Endodermal cell (in vitro differentiated cells): Measurements from ENCODE around the gene ASPSCR1. TPM values are rescaled to one million over a fixed set of nuclear protein-coding genes. Genes with fewer than 3 reads are reported as not detected.

Source experiments
- DNase-seq: peaks from one replicate; pipeline ENCODE4 v3.0.0-alpha.2; 2017
- H3K27ac ChIP-seq: 2 replicates; pipeline ENCODE4 v1.5.1; 2013; ENCODE audit warnings: mild to moderate bottlenecking, low read depth, low read length, moderate library complexity
- H3K27me3 ChIP-seq: 2 replicates; pipeline ENCODE4 v1.6.1; 2013; ENCODE audit warnings: mild to moderate bottlenecking, low read length, moderate library complexity; ENCODE audit not compliant: insufficient read depth, control insufficient read depth, poor library complexity, severe bottlenecking
- H3K36me3 ChIP-seq: 2 replicates; pipeline ENCODE4 v1.7.0; 2013; ENCODE audit warnings: mild to moderate bottlenecking, low read length, moderate library complexity; ENCODE audit not compliant: control insufficient read depth, insufficient read depth
- H3K4me1 ChIP-seq: one replicate; pipeline ENCODE4 v1.7.0; 2013; ENCODE audit warnings: low read length; ENCODE audit not compliant: control insufficient read depth, insufficient read depth
- H3K4me3 ChIP-seq: 2 replicates; pipeline ENCODE4 v1.5.1; 2013; ENCODE audit warnings: mild to moderate bottlenecking, low read length, moderate library complexity
- H3K9ac ChIP-seq: 2 replicates; pipeline ENCODE4 v1.6.1; 2013; ENCODE audit warnings: mild to moderate bottlenecking, low read length, moderate library complexity; ENCODE audit not compliant: poor library complexity, severe bottlenecking; ENCODE audit errors: extremely low read depth
- H3K9me3 ChIP-seq: 2 replicates; pipeline ENCODE4 v1.6.1; 2013; ENCODE audit warnings: mild to moderate bottlenecking, low read length, moderate library complexity; ENCODE audit not compliant: control insufficient read depth
- H3K27ac Mint-ChIP-seq: 2 replicates; pipeline ENCODE4 v1.8.0; 2020; ENCODE audit warnings: mixed read lengths
- H3K27me3 Mint-ChIP-seq: 2 replicates; pipeline ENCODE4 v1.8.0; 2021; ENCODE audit warnings: mild to moderate bottlenecking, mixed read lengths; ENCODE audit not compliant: insufficient read depth
- H3K36me3 Mint-ChIP-seq: 2 replicates; pipeline ENCODE4 v1.8.0; 2020; ENCODE audit warnings: low read depth, mixed read lengths
- H3K4me1 Mint-ChIP-seq: 2 replicates; pipeline ENCODE4 v1.8.0; 2020; ENCODE audit warnings: mixed read lengths
- H3K4me3 Mint-ChIP-seq: 2 replicates; pipeline ENCODE4 v1.8.0; 2020; ENCODE audit warnings: mild to moderate bottlenecking, moderate library complexity, mixed read lengths
- H3K9me3 Mint-ChIP-seq: 2 replicates; pipeline ENCODE4 v1.8.0; 2020; ENCODE audit warnings: mild to moderate bottlenecking, mixed read lengths
- whole genome bisulfite sequencing, 2 experiments: methylation state at CpG; one replicate each; pipeline versions ENCODE4 v1.1.5 to v1.1.7; 2013; ENCODE audit warnings: missing lambda C conversion rate in 2 of 2, mixed read lengths in 1 of 2; ENCODE audit not compliant: insufficient coverage in 1 of 2, insufficient read length in 1 of 2; 5-methylcytosine and 5-hydroxymethylcytosine counted together
- total RNA-seq, 2 donors: library from RNA; stranded (reverse); fragmentation: NEBNext Ultra II Directional in 1 of 2; extraction: Animal tissue kit (Norgen Biotek cat#: 25700) in 1 of 2; gene quantifications; 2 replicates in 1 of 2; 3 replicates in 1 of 2; pipeline ENCODE4 v1.2.1, GENCODE V29; 2021
- TF ChIP-seq, protein P1 (sequence below): fragments of 200-600 bp; sonication (generic); conservative IDR thresholded peaks from 2 replicates; pipeline ENCODE4 v1.5.0; 2021; ENCODE audit warnings: antibody characterized with exemption, mild to moderate bottlenecking

Gene ASPSCR1
- total RNA-seq, 2 donors from 2014 or later: 50.8 to 65.4 TPM

DNA sequence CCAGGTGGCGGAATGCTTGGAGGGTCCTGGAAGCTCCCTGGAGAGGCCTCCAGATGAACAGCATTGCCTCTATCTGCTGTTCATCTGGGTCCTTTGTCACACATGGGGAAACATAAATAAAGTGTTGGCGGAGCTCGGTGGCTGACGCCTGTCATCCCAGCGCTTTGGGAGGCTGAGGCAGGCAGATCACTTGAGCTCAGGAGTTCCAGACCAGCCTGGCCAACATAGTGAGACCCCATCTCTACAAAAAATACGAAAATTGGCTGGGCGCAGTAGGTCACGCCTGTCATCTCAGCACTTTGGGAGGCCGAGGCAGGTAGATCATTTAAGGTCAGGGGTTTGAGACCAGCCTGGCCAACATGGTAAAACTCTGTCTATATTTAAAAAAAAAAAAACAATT, 32.6 kb upstream of the ASPSCR1 start:
- Mint-ChIP-seq H3K27ac (no peak overlapping the region), H3K4me1 (no peaks in the 10 kb centered on the region), H3K36me3 (no peaks in the 10 kb centered on the region), H3K4me3 (no peak overlapping the region), H3K27me3 (peaks cover 22% of the 10 kb centered on the region), H3K9me3 (no peaks in the 10 kb centered on the region)
- WGBS, 2 experiments: 85 to 94% methylated on average over 8 to 9 of the region's 9 CpGs
- no peaks in the 10 kb centered on the region for H3K9me3 ChIP-seq
- no peak for DNase-seq
- TF ChIP-seq, protein P1, sequence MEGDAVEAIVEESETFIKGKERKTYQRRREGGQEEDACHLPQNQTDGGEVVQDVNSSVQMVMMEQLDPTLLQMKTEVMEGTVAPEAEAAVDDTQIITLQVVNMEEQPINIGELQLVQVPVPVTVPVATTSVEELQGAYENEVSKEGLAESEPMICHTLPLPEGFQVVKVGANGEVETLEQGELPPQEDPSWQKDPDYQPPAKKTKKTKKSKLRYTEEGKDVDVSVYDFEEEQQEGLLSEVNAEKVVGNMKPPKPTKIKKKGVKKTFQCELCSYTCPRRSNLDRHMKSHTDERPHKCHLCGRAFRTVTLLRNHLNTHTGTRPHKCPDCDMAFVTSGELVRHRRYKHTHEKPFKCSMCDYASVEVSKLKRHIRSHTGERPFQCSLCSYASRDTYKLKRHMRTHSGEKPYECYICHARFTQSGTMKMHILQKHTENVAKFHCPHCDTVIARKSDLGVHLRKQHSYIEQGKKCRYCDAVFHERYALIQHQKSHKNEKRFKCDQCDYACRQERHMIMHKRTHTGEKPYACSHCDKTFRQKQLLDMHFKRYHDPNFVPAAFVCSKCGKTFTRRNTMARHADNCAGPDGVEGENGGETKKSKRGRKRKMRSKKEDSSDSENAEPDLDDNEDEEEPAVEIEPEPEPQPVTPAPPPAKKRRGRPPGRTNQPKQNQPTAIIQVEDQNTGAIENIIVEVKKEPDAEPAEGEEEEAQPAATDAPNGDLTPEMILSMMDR: no peak
- no peaks in the 10 kb centered on the region for H3K36me3 ChIP-seq
- H3K4me3 ChIP-seq: no peak overlapping the region
- H3K4me1 ChIP-seq: no peaks in the 10 kb centered on the region
- H3K27ac ChIP-seq: no peak overlapping the region
- no peak overlapping the region for H3K9ac ChIP-seq
- no peaks in the 10 kb centered on the region for H3K27me3 ChIP-seq

- H3K27ac ChIP-seq: no peak within 1 kb of the TSS
- no peak for DNase-seq
- Mint-ChIP-seq H3K4me3 (no peak within 1 kb of the TSS), H3K36me3 (no peaks in the 10 kb centered on the region), H3K27me3 (peaks cover 21% of the 10 kb centered on the region), H3K9me3 (no peaks in the 10 kb centered on the region), H3K4me1 (no peaks in the 10 kb centered on the region), H3K27ac (no peak within 1 kb of the TSS)
- no peaks in the 10 kb centered on the region for H3K27me3 ChIP-seq
- WGBS, 2 experiments: 90 to 95% methylated on average over 8 to 13 of the region's 13 CpGs
- H3K9me3 ChIP-seq: no peaks in the 10 kb centered on the region
- H3K4me3 ChIP-seq: no peak within 1 kb of the TSS
- no peaks in the 10 kb centered on the region for H3K36me3 ChIP-seq
- TF ChIP-seq, protein P1: no peak
- no peaks in the 10 kb centered on the region for H3K4me1 ChIP-seq
- H3K9ac ChIP-seq: no peak within 1 kb of the TSS
These were observed 30.2 kb upstream of the ASPSCR1 start, which contains the start of gene MYADML2 for GRCh38 chr17:81947189-81947588. MYADML2 (minus strand) TSS chr17:81947233; CDS start chr17:81941741, 5,492 bp downstream.

- Mint-ChIP-seq H3K9me3 (no peaks in the 10 kb centered on the region), H3K27me3 (peaks cover 15% of the 10 kb centered on the region), H3K4me3 (no peak overlapping the region), H3K36me3 (no peaks in the 10 kb centered on the region), H3K4me1 (no peaks in the 10 kb centered on the region), H3K27ac (no peak overlapping the region)
- no peaks in the 10 kb centered on the region for H3K4me1 ChIP-seq
- no peak overlapping the region for H3K4me3 ChIP-seq
- no peak overlapping the region for H3K9ac ChIP-seq
- TF ChIP-seq, protein P1: no peak
- H3K27me3 ChIP-seq: no peaks in the 10 kb centered on the region
- WGBS, 2 experiments: 80 to 88% methylated on average over 9 to 17 of the region's 17 CpGs
- H3K9me3 ChIP-seq: no peaks in the 10 kb centered on the region
- no peak for DNase-seq
- H3K36me3 ChIP-seq: no peaks in the 10 kb centered on the region
- H3K27ac ChIP-seq: no peak overlapping the region
These were observed 28.6 kb upstream of the ASPSCR1 start for GRCh38 chr17:81948635-81949378.
